GM20431 (cell line): Measurements from ENCODE around the gene TMSB15C.
"Not testable (repeated sequence)": the region's sequence is repeated elsewhere in the genome, so short reads cannot be mapped to it uniquely, and the experiment has no call there.

Experiments used
- in situ Hi-C: fragments of 300-500 bp; cut with MseI, MboI; formaldehyde crosslinking; loops from one replicate; pipeline ENCODE4 v1.15.0; 2020; ENCODE audit warnings: low sequenced_read_pairs; ENCODE audit not compliant: unreplicated experiment

Gene TMSB15C

GRCh38 chrX:104054956-104055355 lies 21.1 kb downstream of the TMSB15C start:
- in situ Hi-C loops: not testable (repeated sequence)

DNA sequence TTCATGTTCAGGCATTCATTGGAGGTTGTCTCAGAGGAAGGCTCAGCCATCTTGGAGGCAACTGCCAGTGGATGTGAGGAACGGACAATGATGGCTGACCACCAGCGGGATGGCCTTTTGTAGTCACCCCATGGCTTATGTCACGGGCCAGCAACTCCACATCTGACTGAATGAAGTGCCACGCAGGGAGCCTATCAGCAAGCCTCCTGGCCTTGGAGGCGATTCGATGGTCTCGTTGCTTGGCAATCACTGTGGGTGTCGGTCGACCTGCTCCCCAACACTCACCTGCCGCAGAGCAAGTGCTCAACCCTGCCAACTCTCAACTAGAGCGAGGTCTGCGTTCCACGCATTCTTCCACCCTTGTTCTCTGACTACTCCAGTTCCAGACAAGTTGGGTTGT lies 28.9 kb downstream of the TMSB15C start:
- in situ Hi-C loops: no loop called here

GRCh38 chrX:104045642-104046041 lies 30.4 kb downstream of the TMSB15C start:
- in situ Hi-C loops: no loop called here

DNA sequence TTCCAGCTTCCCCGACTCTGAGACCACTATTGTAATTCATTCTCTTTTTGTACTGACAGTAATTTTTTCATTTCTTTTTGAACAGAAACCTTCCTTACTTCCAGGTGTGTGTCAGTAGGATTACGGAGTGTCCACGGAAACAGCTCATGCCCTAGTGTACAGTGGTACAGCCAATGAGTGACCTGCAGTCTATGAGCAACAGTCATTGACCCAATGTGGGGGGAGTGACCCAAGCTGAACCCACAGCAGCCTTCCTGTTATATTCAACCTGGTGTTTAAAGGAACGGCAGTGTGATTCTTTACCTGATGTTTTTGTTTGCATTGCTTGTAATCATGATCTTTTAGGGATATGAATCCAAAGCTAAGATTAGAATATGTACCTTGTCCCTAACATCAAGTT lies 35.0 kb downstream of the TMSB15C start:
- in situ Hi-C loops: no loop called here

DNA sequence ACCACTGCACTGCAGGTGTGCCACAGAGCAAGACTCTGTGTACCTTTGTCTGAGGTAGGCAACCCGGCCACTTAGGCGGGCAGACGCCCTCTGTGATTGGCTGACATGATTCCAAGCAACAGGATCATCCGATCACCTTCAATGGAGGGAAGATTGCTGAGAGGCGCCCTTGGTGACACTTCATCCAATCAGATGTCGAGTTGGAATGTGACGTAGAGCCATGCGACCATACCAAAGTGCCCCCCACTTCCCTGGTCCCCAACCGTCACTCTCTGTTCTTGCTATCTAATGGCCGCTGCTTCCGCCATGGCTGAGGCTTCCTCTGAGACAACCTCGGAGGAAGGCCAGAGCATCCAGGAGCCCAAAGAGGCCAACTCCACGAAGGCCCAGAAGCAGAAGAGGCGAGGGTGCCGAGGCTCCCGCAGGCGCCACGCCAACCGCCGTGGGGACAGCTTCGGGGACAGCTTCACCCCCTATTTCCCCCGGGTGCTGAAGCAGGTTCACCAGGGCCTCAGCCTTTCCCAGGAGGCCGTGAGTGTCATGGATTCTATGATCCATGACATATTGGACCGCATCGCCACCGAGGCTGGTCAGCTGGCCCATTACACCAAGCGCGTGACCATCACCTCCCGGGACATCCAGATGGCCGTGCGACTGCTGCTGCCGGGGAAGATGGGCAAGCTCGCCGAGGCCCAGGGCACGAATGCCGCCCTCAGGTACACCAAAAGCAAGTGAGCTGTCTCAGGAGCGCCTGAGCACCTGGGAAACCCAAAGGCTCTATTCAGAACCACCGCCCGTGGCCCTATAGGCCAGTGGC lies 36.1 kb downstream of the TMSB15C start, which contains the start of gene H2BW2:
Gene H2BW2 (plus strand): TSS at position 268 of the 817 bp plus-strand sequence. CDS start 39 bp downstream, at position 307.
- in situ Hi-C loops: no loop called here
